ENCODE data around the gene HPN. TPM values are rescaled to one million over a fixed set of nuclear protein-coding genes. Genes with fewer than 3 reads are reported as not detected.

HPN gene
- total and polyA plus RNA-seq, 2 of the 13 experiments (the other 11 are each of a cell fraction or from before 2014, with no cell fraction given), result 46.7 to 261 TPM

GRCh38 chr19:35039881-35040825 is 1.4 kb upstream of the HPN start (continued):
- TF ChIP-seq ATF7-NPFF (CRISPR knock-in tag; IDR thresholded peaks at IDR 0.05; ENCODE audit: low read depth) (no peak), RARG (CRISPR knock-in tag; IDR thresholded peaks at IDR 0.05; ENCODE audit: low read depth) (no peak), ZNF317 (CRISPR knock-in tag; IDR thresholded peaks at IDR 0.05) (no peak), TBP (CRISPR knock-in tag; IDR thresholded peaks at IDR 0.05) (no peak), ZNF704 (CRISPR knock-in tag; IDR thresholded peaks at IDR 0.05; ENCODE audit: borderline replicate concordance) (no peak), NR2F1 (CRISPR knock-in tag; IDR thresholded peaks at IDR 0.05) (peak; percentile 34 to 43; a peak in 1 of 4 replicates), MBNL3 (CRISPR knock-in tag; conservative IDR thresholded peaks at IDR 0.05) (no peak), HOXA9 (CRISPR knock-in tag; IDR thresholded peaks at IDR 0.05; ENCODE audit: borderline replicate concordance) (no peak), SMC3 (IDR thresholded peaks at IDR 0.05; ENCODE audit: low read length) (no peak), FOXC1 (CRISPR knock-in tag; IDR thresholded peaks at IDR 0.05; ENCODE audit: borderline replicate concordance) (no peak), DRAP1 (CRISPR knock-in tag; IDR thresholded peaks at IDR 0.05) (no peak), SATB2 (CRISPR knock-in tag; IDR thresholded peaks at IDR 0.05) (no peak), ZBTB38 (CRISPR knock-in tag; IDR thresholded peaks at IDR 0.05) (peak; percentile 75; the same call in 1 of the 2 replicates), GMEB2 (CRISPR knock-in tag; IDR thresholded peaks at IDR 0.05; ENCODE audit: low read depth) (no peak)
- TF ChIP-seq, protein P1, sequence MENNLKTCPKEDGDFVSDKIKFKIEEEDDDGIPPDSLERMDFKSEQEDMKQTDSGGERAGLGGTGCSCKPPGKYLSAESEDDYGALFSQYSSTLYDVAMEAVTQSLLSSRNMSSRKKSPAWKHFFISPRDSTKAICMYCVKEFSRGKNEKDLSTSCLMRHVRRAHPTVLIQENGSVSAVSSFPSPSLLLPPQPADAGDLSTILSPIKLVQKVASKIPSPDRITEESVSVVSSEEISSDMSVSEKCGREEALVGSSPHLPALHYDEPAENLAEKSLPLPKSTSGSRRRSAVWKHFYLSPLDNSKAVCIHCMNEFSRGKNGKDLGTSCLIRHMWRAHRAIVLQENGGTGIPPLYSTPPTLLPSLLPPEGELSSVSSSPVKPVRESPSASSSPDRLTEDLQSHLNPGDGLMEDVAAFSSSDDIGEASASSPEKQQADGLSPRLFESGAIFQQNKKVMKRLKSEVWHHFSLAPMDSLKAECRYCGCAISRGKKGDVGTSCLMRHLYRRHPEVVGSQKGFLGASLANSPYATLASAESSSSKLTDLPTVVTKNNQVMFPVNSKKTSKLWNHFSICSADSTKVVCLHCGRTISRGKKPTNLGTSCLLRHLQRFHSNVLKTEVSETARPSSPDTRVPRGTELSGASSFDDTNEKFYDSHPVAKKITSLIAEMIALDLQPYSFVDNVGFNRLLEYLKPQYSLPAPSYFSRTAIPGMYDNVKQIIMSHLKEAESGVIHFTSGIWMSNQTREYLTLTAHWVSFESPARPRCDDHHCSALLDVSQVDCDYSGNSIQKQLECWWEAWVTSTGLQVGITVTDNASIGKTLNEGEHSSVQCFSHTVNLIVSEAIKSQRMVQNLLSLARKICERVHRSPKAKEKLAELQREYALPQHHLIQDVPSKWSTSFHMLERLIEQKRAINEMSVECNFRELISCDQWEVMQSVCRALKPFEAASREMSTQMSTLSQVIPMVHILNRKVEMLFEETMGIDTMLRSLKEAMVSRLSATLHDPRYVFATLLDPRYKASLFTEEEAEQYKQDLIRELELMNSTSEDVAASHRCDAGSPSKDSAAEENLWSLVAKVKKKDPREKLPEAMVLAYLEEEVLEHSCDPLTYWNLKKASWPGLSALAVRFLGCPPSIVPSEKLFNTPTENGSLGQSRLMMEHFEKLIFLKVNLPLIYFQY (CRISPR knock-in tag; IDR thresholded peaks at IDR 0.05; ENCODE audit: borderline replicate concordance), result no peak
